WTC11 (cell line): ENCODE data around the gene TMEM181. TPM values are rescaled to one million over a fixed set of nuclear protein-coding genes. Genes with fewer than 3 reads are reported as not detected.

Experiments
- ATAC-seq: fragments of 200-7000 bp; cut with Tn5 transposase; 2 replicates; pipeline ENCODE4 v1.10.0; 2021; ENCODE audit warnings: mild to moderate bottlenecking, moderate library complexity
- CTCF ChIA-PET: fragments of 300-600 bp; sonication (Branson Sonifier 250); formaldehyde crosslinking; loops from one replicate; lab custom pipeline; 2021; ENCODE audit warnings: antibody characterized with exemption; lab: Charles Lee
- POLR2A ChIA-PET: fragments of 350-600 bp; sonication (Branson Sonifier 250); formaldehyde crosslinking; loops from one replicate; lab custom pipeline; 2021; ENCODE audit warnings: antibody characterized with exemption; lab: Charles Lee
- DNase-seq: peaks from one replicate; pipeline ENCODE4 v3.0.0; 2021; ENCODE audit warnings: low spot score
- H3K27ac Mint-ChIP-seq: 2 replicates; pipeline ENCODE4 v1.8.0; 2021; ENCODE audit warnings: mixed read lengths
- H3K27me3 Mint-ChIP-seq: 2 replicates; pipeline ENCODE4 v1.8.0; 2021; ENCODE audit warnings: low read depth, mild to moderate bottlenecking, moderate library complexity, mixed read lengths
- H3K36me3 Mint-ChIP-seq: 2 replicates; pipeline ENCODE4 v1.8.0; 2021; ENCODE audit warnings: mixed read lengths
- H3K4me1 Mint-ChIP-seq: 2 replicates; pipeline ENCODE4 v1.8.0; 2022; ENCODE audit warnings: mixed read lengths
- H3K4me3 Mint-ChIP-seq: 2 replicates; pipeline ENCODE4 v1.8.0; 2021; ENCODE audit warnings: mild to moderate bottlenecking, moderate library complexity, mixed read lengths
- H3K9me3 Mint-ChIP-seq: 2 replicates; pipeline ENCODE4 v1.8.0; 2021; ENCODE audit warnings: mixed read lengths
- ATF1 ChIP-seq: sonication (generic); formaldehyde crosslinking; IDR thresholded peaks from 2 replicates; pipeline ENCODE4 v1.8.1; 2023; ENCODE audit warnings: mild to moderate bottlenecking, moderate library complexity, missing genetic modification reagents
- CREB1 ChIP-seq: sonication (generic); formaldehyde crosslinking; IDR thresholded peaks from 2 replicates; pipeline ENCODE4 v1.8.0; 2023; ENCODE audit warnings: mild to moderate bottlenecking, missing genetic modification reagents
- EMX1 ChIP-seq: fragments of 250-450 bp; sonication (Bioruptor Pico); IDR thresholded peaks from 2 replicates; pipeline ENCODE4 v1.8.0; 2021; ENCODE audit warnings: mild to moderate bottlenecking
- FOXK1 ChIP-seq: sonication (generic); formaldehyde crosslinking; IDR thresholded peaks from 2 replicates; pipeline ENCODE4 v1.8.0; 2022; ENCODE audit warnings: mild to moderate bottlenecking, moderate library complexity, missing genetic modification reagents
- GTF2I ChIP-seq: fragments of 250-450 bp; sonication (Bioruptor Pico); conservative IDR thresholded peaks from 2 replicates; pipeline ENCODE4 v1.4.0; 2021; ENCODE audit warnings: mild to moderate bottlenecking
- NFATC4 ChIP-seq: fragments of 250-450 bp; sonication (Bioruptor Pico); IDR thresholded peaks from 2 replicates; pipeline ENCODE4 v1.9.0; 2021; ENCODE audit warnings: mild to moderate bottlenecking
- NFYB ChIP-seq: sonication (generic); formaldehyde crosslinking; conservative IDR thresholded peaks from 2 replicates; pipeline ENCODE4 v1.8.0; 2022; ENCODE audit warnings: low read depth, missing genetic modification reagents
- SMAD3 ChIP-seq: sonication (generic); formaldehyde crosslinking; IDR thresholded peaks from 2 replicates; pipeline ENCODE4 v1.8.0; 2022; ENCODE audit warnings: missing genetic modification reagents, mild to moderate bottlenecking, borderline replicate concordance
- SMAD4 ChIP-seq: sonication (generic); formaldehyde crosslinking; IDR thresholded peaks from 2 replicates; pipeline ENCODE4 v1.8.0; 2022; ENCODE audit warnings: mild to moderate bottlenecking, missing genetic modification reagents
- SOX15 ChIP-seq: fragments of 250-450 bp; sonication (Bioruptor Pico); IDR thresholded peaks from 2 replicates; pipeline ENCODE4 v1.9.0; 2021; ENCODE audit warnings: mild to moderate bottlenecking
- TP53 ChIP-seq: sonication (generic); formaldehyde crosslinking; IDR thresholded peaks from 2 replicates; pipeline ENCODE4 v1.8.1; 2023; ENCODE audit warnings: mild to moderate bottlenecking, missing genetic modification reagents
- ZBTB21 ChIP-seq: sonication (generic); formaldehyde crosslinking; IDR thresholded peaks from 2 replicates; pipeline ENCODE4 v1.8.1; 2023; ENCODE audit warnings: mild to moderate bottlenecking, missing genetic modification reagents, borderline replicate concordance
- ZNF219 ChIP-seq: sonication (generic); formaldehyde crosslinking; IDR thresholded peaks from 2 replicates; pipeline ENCODE4 v1.8.0; 2023; ENCODE audit warnings: missing genetic modification reagents, mild to moderate bottlenecking, borderline replicate concordance
- ZNF263 ChIP-seq: sonication (generic); formaldehyde crosslinking; IDR thresholded peaks from 2 replicates; pipeline ENCODE4 v1.8.1; 2022; ENCODE audit warnings: low read depth, mild to moderate bottlenecking, moderate library complexity, missing genetic modification reagents
- total RNA-seq: library from RNA; stranded (reverse); gene quantifications from 3 replicates; pipeline ENCODE4 v1.2.3, GENCODE V29; 2021
- TF ChIP-seq, protein P1 (sequence below): sonication (generic); formaldehyde crosslinking; IDR thresholded peaks from 2 replicates; pipeline ENCODE4 v1.8.1; 2023; ENCODE audit warnings: mild to moderate bottlenecking, missing genetic modification reagents, moderate library complexity
- TF ChIP-seq, protein P2 (sequence below): sonication (generic); formaldehyde crosslinking; IDR thresholded peaks from 2 replicates; pipeline ENCODE4 v1.8.1; 2023; ENCODE audit warnings: mild to moderate bottlenecking, moderate library complexity, missing genetic modification reagents
- TF ChIP-seq, protein P3 (sequence below): sonication (generic); formaldehyde crosslinking; IDR thresholded peaks from 2 replicates; pipeline ENCODE4 v1.8.1; 2022; ENCODE audit warnings: low read depth, mild to moderate bottlenecking, moderate library complexity, missing genetic modification reagents, borderline replicate concordance
- TF ChIP-seq, protein P4 (sequence below): sonication (generic); formaldehyde crosslinking; IDR thresholded peaks from 2 replicates; pipeline ENCODE4 v1.8.0; 2022; ENCODE audit warnings: mild to moderate bottlenecking, missing genetic modification reagents
- TF ChIP-seq, protein P5 (sequence below): fragments of 250-450 bp; sonication (Bioruptor Pico); IDR thresholded peaks from 2 replicates; pipeline ENCODE4 v1.9.0; 2021; ENCODE audit warnings: mild to moderate bottlenecking, borderline replicate concordance
- TF ChIP-seq, protein P6 (sequence below): sonication (generic); formaldehyde crosslinking; IDR thresholded peaks from 2 replicates; pipeline ENCODE4 v1.8.1; 2023; ENCODE audit warnings: mild to moderate bottlenecking, missing genetic modification reagents
- TF ChIP-seq, protein P7 (sequence below): sonication (generic); formaldehyde crosslinking; IDR thresholded peaks from 2 replicates; pipeline ENCODE4 v1.8.0; 2023; ENCODE audit warnings: missing genetic modification reagents
- TF ChIP-seq, protein P8 (sequence below): sonication (generic); formaldehyde crosslinking; IDR thresholded peaks from 2 replicates; pipeline ENCODE4 v1.8.0; 2022; ENCODE audit warnings: mild to moderate bottlenecking, missing genetic modification reagents

Gene TMEM181
- total RNA-seq, 1 experiment from 2014 or later: 18.8 TPM

DNA sequence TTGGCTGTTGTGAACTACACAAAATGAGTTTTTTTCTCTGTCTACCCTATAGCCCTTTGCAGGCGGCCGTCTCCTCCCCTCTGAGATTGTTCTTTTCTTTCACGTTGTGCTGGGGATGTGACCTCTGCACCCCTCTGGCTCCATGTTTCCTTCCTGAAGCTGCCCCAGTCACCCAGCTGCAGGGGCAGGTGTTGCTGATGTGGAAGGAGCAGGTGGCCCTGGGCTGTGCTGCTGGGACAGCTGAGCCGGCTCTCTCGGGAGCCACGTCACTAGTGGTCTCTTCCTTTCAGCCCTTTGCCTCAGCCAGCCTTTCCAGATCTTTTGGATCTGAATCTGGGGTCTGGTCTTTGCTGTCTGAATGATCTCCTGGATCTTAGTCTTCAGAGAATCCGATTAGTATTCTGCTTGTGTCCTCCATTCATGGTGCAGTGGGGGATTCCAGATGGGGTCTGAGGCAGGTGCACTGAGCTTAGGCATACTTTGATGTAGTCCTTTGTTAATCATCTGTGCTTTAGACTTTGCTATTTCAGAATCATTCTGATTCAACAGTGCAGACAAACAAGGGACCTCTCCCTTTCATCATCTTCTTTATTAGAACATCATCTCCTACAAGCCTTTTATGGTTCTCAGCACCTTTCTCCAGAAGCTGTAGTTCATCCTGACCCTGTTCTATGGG, 31.4 kb downstream of the TMEM181 start:
- Mint-ChIP-seq H3K4me3 (no peak overlapping the region), H3K27me3 (no peaks in the 10 kb centered on the region), H3K9me3 (no peaks in the 10 kb centered on the region), H3K4me1 (no peaks in the 10 kb centered on the region), H3K27ac (no peak overlapping the region), H3K36me3 (peaks cover 80% of the 10 kb centered on the region)
- TF ChIP-seq, protein P1, sequence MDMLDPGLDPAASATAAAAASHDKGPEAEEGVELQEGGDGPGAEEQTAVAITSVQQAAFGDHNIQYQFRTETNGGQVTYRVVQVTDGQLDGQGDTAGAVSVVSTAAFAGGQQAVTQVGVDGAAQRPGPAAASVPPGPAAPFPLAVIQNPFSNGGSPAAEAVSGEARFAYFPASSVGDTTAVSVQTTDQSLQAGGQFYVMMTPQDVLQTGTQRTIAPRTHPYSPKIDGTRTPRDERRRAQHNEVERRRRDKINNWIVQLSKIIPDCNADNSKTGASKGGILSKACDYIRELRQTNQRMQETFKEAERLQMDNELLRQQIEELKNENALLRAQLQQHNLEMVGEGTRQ (CRISPR knock-in tag): no peak
- TF ChIP-seq, protein P2, sequence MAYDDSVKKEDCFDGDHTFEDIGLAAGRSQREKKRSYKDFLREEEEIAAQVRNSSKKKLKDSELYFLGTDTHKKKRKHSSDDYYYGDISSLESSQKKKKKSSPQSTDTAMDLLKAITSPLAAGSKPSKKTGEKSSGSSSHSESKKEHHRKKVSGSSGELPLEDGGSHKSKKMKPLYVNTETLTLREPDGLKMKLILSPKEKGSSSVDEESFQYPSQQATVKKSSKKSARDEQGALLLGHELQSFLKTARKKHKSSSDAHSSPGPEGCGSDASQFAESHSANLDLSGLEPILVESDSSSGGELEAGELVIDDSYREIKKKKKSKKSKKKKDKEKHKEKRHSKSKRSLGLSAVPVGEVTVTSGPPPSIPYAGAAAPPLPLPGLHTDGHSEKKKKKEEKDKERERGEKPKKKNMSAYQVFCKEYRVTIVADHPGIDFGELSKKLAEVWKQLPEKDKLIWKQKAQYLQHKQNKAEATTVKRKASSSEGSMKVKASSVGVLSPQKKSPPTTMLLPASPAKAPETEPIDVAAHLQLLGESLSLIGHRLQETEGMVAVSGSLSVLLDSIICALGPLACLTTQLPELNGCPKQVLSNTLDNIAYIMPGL: no peak
- TF ChIP-seq, protein P3, sequence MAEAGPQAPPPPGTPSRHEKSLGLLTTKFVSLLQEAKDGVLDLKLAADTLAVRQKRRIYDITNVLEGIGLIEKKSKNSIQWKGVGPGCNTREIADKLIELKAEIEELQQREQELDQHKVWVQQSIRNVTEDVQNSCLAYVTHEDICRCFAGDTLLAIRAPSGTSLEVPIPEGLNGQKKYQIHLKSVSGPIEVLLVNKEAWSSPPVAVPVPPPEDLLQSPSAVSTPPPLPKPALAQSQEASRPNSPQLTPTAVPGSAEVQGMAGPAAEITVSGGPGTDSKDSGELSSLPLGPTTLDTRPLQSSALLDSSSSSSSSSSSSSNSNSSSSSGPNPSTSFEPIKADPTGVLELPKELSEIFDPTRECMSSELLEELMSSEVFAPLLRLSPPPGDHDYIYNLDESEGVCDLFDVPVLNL (CRISPR knock-in tag): no peak
- TF ChIP-seq SMAD3 (CRISPR knock-in tag) (no peak), FOXK1 (CRISPR knock-in tag) (no peak), GTF2I (CRISPR knock-in tag) (no peak)
- TF ChIP-seq, protein P4, sequence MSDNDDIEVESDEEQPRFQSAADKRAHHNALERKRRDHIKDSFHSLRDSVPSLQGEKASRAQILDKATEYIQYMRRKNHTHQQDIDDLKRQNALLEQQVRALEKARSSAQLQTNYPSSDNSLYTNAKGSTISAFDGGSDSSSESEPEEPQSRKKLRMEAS (CRISPR knock-in tag): no peak
- DNase-seq: no peak
- no peak for ATAC-seq
- ChIA-PET CTCF (no interaction called here), POLR2A (no interaction called here)

DNA sequence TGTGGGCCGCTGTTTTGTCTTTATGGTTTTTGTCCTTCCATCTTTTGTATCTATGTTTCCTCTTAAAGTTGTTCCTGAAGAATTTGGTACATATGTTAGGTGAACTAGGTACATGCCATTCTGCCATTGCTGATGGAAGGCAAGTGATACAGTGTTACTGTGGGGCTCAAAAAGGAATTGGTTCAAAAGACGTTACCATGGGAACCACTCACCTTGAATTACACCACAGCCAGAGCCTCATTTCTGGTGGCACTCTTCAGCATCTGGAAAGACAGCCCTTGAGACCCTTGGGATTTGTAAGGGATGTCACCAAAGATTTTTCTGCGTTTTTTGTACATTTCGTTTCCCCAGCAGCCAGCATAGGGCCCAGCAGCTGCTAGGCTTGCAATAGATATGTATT, 31.9 kb downstream of the TMEM181 start:
- H3K4me1 Mint-ChIP-seq: no peaks in the 10 kb centered on the region
- no peak overlapping the region for H3K27ac Mint-ChIP-seq
- H3K36me3 Mint-ChIP-seq: peaks cover 81% of the 10 kb centered on the region
- H3K9me3 Mint-ChIP-seq: no peaks in the 10 kb centered on the region
- DNase-seq: no peak
- ATAC-seq: no peak
- ChIA-PET CTCF (no interaction called here), POLR2A (no interaction called here)
- TF ChIP-seq, protein P1 (CRISPR knock-in tag): no peak
- TF ChIP-seq, protein P5, sequence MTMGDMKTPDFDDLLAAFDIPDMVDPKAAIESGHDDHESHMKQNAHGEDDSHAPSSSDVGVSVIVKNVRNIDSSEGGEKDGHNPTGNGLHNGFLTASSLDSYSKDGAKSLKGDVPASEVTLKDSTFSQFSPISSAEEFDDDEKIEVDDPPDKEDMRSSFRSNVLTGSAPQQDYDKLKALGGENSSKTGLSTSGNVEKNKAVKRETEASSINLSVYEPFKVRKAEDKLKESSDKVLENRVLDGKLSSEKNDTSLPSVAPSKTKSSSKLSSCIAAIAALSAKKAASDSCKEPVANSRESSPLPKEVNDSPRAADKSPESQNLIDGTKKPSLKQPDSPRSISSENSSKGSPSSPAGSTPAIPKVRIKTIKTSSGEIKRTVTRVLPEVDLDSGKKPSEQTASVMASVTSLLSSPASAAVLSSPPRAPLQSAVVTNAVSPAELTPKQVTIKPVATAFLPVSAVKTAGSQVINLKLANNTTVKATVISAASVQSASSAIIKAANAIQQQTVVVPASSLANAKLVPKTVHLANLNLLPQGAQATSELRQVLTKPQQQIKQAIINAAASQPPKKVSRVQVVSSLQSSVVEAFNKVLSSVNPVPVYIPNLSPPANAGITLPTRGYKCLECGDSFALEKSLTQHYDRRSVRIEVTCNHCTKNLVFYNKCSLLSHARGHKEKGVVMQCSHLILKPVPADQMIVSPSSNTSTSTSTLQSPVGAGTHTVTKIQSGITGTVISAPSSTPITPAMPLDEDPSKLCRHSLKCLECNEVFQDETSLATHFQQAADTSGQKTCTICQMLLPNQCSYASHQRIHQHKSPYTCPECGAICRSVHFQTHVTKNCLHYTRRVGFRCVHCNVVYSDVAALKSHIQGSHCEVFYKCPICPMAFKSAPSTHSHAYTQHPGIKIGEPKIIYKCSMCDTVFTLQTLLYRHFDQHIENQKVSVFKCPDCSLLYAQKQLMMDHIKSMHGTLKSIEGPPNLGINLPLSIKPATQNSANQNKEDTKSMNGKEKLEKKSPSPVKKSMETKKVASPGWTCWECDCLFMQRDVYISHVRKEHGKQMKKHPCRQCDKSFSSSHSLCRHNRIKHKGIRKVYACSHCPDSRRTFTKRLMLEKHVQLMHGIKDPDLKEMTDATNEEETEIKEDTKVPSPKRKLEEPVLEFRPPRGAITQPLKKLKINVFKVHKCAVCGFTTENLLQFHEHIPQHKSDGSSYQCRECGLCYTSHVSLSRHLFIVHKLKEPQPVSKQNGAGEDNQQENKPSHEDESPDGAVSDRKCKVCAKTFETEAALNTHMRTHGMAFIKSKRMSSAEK (CRISPR knock-in tag): no peak
- TF ChIP-seq NFATC4 (CRISPR knock-in tag): no peak
- TF ChIP-seq ZNF263 (CRISPR knock-in tag): no peak
- TF ChIP-seq CREB1: no peak
- no peak for TF ChIP-seq SMAD4 (CRISPR knock-in tag)
- TF ChIP-seq, protein P6, sequence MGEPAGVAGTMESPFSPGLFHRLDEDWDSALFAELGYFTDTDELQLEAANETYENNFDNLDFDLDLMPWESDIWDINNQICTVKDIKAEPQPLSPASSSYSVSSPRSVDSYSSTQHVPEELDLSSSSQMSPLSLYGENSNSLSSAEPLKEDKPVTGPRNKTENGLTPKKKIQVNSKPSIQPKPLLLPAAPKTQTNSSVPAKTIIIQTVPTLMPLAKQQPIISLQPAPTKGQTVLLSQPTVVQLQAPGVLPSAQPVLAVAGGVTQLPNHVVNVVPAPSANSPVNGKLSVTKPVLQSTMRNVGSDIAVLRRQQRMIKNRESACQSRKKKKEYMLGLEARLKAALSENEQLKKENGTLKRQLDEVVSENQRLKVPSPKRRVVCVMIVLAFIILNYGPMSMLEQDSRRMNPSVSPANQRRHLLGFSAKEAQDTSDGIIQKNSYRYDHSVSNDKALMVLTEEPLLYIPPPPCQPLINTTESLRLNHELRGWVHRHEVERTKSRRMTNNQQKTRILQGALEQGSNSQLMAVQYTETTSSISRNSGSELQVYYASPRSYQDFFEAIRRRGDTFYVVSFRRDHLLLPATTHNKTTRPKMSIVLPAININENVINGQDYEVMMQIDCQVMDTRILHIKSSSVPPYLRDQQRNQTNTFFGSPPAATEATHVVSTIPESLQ: no peak
- TF ChIP-seq SOX15 (CRISPR knock-in tag): no peak
- TF ChIP-seq TP53 (CRISPR knock-in tag): no peak
- no peak for TF ChIP-seq ATF1 (CRISPR knock-in tag)
- no peak for TF ChIP-seq ZBTB21 (CRISPR knock-in tag)
- TF ChIP-seq NFYB (CRISPR knock-in tag): no peak
- no peak for TF ChIP-seq ZNF219 (CRISPR knock-in tag)
- TF ChIP-seq, protein P7, sequence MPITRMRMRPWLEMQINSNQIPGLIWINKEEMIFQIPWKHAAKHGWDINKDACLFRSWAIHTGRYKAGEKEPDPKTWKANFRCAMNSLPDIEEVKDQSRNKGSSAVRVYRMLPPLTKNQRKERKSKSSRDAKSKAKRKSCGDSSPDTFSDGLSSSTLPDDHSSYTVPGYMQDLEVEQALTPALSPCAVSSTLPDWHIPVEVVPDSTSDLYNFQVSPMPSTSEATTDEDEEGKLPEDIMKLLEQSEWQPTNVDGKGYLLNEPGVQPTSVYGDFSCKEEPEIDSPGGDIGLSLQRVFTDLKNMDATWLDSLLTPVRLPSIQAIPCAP (CRISPR knock-in tag): no peak
- TF ChIP-seq EMX1 (CRISPR knock-in tag): no peak
- TF ChIP-seq, protein P8, sequence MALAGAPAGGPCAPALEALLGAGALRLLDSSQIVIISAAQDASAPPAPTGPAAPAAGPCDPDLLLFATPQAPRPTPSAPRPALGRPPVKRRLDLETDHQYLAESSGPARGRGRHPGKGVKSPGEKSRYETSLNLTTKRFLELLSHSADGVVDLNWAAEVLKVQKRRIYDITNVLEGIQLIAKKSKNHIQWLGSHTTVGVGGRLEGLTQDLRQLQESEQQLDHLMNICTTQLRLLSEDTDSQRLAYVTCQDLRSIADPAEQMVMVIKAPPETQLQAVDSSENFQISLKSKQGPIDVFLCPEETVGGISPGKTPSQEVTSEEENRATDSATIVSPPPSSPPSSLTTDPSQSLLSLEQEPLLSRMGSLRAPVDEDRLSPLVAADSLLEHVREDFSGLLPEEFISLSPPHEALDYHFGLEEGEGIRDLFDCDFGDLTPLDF (CRISPR knock-in tag): no peak
- TF ChIP-seq, all 79 proteins: peak for 0
- Mint-ChIP-seq H3K4me3 (no peak overlapping the region), H3K27me3 (no peaks in the 10 kb centered on the region)
